HG02678 (cell line): ENCODE data around the gene RMC1.
"Not testable (repeated sequence)": the region's sequence is repeated elsewhere in the genome, so short reads cannot be mapped to it uniquely, and the experiment has no call there.

Source experiments
- ATAC-seq: cut with Tn5 transposase; IDR thresholded peaks from one replicate; pipeline ENCODE4 v1.9.1; 2021; ENCODE audit warnings: mild to moderate bottlenecking, moderate library complexity; ENCODE audit not compliant: unreplicated experiment

RMC1 gene

DNA sequence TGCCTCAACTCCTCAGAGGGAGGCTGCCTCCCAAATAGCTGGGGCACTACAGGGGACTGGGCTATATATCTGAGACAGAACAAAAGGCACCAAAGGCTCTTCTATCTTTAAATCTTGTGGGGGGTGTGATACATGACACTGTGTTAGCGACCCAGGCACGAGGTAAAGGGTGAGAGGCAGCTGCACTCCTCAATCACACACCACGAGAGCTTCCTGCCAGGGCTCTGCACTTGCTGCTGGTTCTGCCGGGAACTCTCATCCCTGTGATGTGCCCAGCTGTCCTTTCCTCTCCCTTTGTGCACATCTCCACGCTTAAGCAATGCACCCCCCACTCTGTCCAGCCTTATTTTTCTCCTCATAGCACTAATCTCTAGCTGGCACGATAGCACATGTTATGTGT, 50.6 kb downstream of the RMC1 start:
- no peak for ATAC-seq

- no peak for ATAC-seq
Observed at GRCh38 chr18:23556145-23556780, 53.0 kb downstream of the RMC1 start.

- ATAC-seq: not testable (repeated sequence)
Observed at GRCh38 chr18:23557511-23557910, 54.2 kb downstream of the RMC1 start.

DNA sequence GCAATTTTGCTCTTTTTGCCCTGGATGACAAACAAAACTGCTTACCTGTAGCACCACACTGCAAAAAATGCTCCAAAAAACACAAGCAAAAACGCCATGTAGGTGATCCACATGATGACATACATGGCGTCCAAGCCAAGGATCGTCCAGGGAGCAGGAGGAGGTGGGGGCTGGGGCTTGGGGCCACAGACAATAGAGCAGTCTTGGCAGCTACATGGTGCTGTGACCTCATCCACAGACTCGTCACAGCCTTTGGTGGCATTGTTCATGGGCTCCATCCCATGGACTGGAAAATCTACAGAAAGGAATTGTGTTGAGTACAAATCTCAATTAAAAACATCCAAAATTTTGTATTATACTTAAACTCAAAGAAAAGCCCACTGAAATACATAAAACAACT, 56.9 kb downstream of the RMC1 start:
- no peak for ATAC-seq

- ATAC-seq: no peak
Observed at GRCh38 chr18:23563377-23564043, 60.2 kb downstream of the RMC1 start.

- no peak for ATAC-seq
Observed at GRCh38 chr18:23565916-23566547, 62.7 kb downstream of the RMC1 start.

DNA sequence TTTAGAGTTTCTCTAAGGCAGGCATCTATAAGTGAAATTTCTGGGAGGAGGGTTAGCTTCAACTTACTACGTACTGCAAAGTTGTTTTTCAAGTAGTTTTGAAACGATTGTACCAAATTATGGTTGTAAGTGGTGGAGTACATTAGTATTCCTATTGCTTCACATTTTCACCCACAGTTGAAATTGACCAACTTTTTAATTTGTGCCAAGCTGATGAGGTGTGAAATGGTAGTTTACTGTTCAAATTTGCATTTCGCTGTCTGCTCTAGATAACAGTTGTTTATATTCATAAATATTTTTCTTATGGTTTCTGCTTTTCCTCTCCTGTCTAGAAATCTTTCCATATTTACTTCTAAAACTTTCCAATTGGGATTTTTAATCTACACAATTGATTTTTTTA, 64.4 kb downstream of the RMC1 start:
- no peak for ATAC-seq

- no peak for ATAC-seq
Observed at GRCh38 chr18:23568281-23569138, 65.2 kb downstream of the RMC1 start.

DNA sequence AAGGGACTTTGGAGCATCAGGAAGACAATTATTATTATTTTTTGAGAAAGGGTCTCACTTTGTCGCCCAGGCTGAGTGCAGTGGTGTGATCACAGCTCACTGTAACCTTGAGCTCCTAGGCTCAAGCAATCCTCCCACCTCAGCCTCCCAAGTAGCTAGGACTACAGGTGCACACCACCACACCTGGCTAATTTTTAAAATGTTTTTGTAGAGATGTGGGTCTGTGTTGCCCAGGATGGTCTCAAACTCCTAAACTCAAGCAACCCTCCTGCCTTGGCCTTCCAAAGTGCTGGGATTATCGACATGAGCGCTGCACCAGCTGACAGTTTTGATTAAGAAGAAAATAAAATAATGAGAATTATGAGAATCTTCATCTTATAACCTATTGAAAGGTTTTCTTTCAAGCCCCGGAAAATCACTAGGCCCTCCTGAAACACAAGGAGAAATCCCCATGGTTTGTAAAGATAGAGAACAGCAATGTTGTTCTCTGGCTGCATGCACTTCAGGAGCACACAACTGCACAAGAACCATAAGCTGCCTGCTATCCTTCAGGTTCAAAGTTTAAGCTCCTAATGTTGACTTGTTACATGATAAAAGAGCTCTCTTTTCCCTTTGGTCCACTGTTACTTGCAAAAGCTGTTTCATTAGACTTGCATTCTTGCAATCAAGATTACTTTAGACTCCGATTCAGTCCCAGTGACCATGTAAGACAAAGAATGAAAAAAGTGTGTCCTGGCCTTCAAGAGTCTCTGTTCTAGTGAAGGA, 66.2 kb downstream of the RMC1 start:
- ATAC-seq: no peak

DNA sequence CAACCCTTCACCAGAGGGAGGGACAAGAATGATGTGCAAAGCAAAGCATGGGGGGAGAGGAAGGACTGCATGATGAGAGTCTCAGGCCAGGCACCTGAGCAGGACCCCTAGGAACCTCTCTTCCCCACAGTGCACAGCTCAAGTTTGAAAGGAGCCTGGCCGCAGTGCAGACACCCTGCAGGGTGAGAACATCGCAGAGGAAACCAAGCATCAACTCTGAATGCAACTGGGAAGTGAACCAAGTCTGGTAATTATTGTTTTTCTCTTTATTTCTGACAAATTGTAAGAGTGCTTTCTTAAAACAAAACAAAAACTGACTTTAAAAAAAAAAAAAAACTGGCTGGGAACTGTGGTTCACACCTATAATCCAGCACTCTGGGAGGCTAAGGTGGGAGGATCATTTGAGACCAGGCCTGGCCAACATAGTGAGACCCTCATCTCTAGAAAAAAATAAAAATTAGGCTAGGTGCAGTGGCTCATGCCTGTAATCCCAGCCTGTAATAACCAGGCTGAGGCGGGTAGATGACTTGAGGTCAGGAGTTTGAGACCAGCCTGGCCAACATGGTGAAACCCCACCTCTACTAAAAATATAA, 67.7 kb downstream of the RMC1 start:
- ATAC-seq: no peak

DNA sequence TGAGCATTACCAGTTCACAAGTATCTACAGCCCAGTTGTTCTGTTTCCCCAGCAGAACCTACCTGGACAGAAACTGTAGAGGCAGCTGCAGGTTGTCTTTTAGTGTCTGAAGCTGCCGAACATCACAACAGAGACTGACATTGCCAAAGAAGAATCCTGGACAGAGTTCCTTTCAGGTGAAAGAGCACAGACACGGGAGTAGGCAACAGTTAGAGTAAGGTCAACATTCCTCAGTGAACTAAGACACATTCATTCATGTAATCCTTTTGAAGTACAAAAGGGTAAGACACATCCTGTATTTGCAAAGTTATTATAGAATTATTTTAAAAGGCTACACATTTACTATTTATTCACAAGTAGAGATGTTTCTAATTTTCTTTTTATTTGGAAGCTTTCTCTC, 68.7 kb downstream of the RMC1 start:
- no peak for ATAC-seq

DNA sequence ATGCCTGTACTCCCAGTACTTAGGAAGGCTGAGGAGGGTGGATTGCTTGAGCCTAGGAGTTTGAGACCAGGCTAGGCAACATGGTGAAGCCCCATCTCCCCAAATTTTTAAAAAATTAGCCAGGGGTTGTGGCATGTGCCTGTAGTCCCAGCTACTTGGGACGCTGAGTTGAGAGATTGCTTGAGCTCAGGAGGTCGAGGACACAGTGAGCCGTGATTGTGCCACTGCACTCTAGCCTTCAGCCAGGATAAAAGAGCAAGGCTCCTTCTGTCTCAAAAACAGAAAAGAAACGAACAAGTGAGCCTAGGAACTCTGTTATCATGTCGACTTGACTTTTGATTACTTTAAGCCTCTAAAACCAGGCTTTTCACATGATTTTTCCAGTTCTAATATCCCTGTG, 69.3 kb downstream of the RMC1 start:
- ATAC-seq: no peak

- ATAC-seq: no peak
Observed at GRCh38 chr18:23573020-23573419, 69.7 kb downstream of the RMC1 start.

DNA sequence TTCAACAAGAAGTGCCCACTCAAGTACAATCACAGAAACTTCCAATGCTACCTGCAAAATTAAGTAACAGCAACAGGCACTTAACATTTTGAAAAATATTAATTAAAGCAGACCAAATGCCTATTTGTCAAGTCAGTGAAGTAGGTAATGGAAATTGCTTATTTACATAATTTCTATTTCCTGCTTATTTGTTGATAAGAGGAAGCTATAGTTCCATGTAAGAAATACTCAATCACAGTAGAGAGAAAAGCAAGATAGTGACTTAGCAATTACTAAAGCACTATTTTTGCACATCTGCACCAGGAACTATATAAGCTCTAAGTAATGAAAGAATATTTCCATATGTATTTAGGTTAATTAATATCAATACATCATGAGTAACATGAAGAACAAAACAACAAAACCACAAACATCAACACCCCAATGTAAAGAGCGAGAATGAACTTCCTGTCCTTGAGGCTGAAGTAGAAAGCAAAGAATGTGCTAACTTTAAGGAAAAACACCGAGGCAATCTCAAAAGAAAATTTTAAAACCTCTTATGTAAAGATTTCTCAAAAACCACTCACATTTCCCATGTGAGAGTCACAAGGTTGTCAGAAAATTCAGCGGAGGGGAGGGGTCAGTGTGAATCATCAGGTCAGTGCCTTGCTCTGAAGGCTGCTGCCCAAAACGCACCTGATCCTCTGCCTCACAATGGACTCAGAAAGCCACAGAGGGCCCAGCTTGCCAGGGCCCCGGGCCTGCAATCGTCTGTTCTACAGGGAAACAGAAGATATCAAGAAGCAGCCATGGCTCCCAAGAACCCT, 70.5 kb downstream of the RMC1 start:
- no peak for ATAC-seq

GRCh38 chr18:23574611-23575308, 71.4 kb downstream of the RMC1 start:
- ATAC-seq: no peak

- ATAC-seq: no peak
Observed at GRCh38 chr18:23575309-23575651, 72.0 kb downstream of the RMC1 start.

DNA sequence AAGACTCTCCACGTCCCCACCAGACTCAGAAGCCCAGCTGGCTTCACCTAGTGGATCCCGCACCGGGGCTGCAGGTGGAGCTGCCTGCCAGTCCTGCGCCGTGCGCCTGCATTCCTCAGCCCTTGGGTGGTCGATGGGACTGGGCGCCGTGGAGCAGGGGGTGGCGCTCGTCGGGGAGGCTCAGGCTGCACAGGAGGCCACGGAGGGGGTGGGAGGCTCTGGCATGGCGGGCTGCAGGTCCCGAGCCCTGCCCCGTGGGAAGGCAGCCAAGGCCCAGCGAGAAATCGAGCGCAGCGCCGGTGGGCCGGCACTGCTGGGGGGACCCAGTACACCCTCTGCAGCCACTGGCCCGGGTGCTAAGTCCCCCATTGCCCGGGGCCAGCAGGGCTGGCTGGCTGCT, 74.2 kb downstream of the RMC1 start:
- ATAC-seq: not testable (repeated sequence)

- ATAC-seq: no peak
Observed at GRCh38 chr18:23578067-23578701, 74.9 kb downstream of the RMC1 start.
